IMR-90 (cell line): ENCODE data around the gene RIOK2. TPM values are rescaled to one million over a fixed set of nuclear protein-coding genes. Genes with fewer than 3 reads are reported as not detected.

Source experiments
- ATAC-seq: fragments of 200-7000 bp; cut with Tn5 transposase; 2 replicates; pipeline ENCODE4 v1.9.1; 2020; ENCODE audit warnings: low read depth, mild to moderate bottlenecking, moderate library complexity
- BruUV-seq: library from RNA; stranded (reverse); fragments of 400-500 nt; replicated peaks from 2 replicates; lab custom pipeline; 2021; lab: Mats Ljungman, UMichigan
- CTCF ChIA-PET: fragments of 300-600 bp; formaldehyde crosslinking; extraction: SDS; loops from one replicate; lab custom pipeline; 2021; ENCODE audit warnings: antibody characterized with exemption; lab: Yijun Ruan, JAX
- POLR2A ChIA-PET: fragments of 300-600 bp; sonication (Branson Sonifier 250); formaldehyde crosslinking; loops from one replicate; lab custom pipeline; 2022; ENCODE audit warnings: antibody characterized with exemption; ENCODE audit not compliant: unreplicated experiment; lab: Charles Lee
- DNase-seq: peaks from one replicate; pipeline ENCODE4 v3.0.0; 2013
- H2AFZ ChIP-seq: replicated peaks from 2 replicates; pipeline ENCODE3; 2013; ENCODE audit warnings: low read length, mild to moderate bottlenecking; ENCODE audit not compliant: poor library complexity
- H2AK5ac ChIP-seq: 2 replicates; pipeline ENCODE4 v1.6.1; 2013; ENCODE audit warnings: low read depth, low read length, inconsistent platforms
- H2AK9ac ChIP-seq: replicated peaks from 2 replicates; pipeline ENCODE3; 2013; ENCODE audit warnings: mild to moderate bottlenecking, low read depth, low read length, moderate library complexity; ENCODE audit not compliant: poor library complexity
- H2BK120ac ChIP-seq: 2 replicates; pipeline ENCODE4 v1.6.1; 2013; ENCODE audit warnings: low read depth, low read length, inconsistent platforms
- H2BK15ac ChIP-seq: 3 replicates; pipeline ENCODE4 v1.6.1; 2013; ENCODE audit warnings: low read depth, low read length, inconsistent platforms
- H2BK20ac ChIP-seq: 2 replicates; pipeline ENCODE4 v1.6.1; 2013; ENCODE audit warnings: low read depth, mild to moderate bottlenecking, inconsistent platforms, low read length, moderate library complexity
- H2BK5ac ChIP-seq: 2 replicates; pipeline ENCODE4 v1.6.1; 2013; ENCODE audit warnings: mild to moderate bottlenecking, low read depth, low read length, inconsistent platforms; ENCODE audit not compliant: poor library complexity, severe bottlenecking
- H3K14ac ChIP-seq: replicated peaks from 2 replicates; pipeline ENCODE4 v1.6.1; 2013; ENCODE audit warnings: low read depth, low read length, inconsistent platforms
- H3K18ac ChIP-seq: 2 replicates; pipeline ENCODE4 v1.6.1; 2013; ENCODE audit warnings: low read depth, low read length, control low read depth
- H3K23ac ChIP-seq: 2 replicates; pipeline ENCODE4 v1.6.1; 2013; ENCODE audit warnings: low read depth, low read length, inconsistent platforms
- H3K27ac ChIP-seq: 2 replicates; pipeline ENCODE4 v1.5.1; 2013; ENCODE audit warnings: mild to moderate bottlenecking, control low read depth, low read length; ENCODE audit not compliant: insufficient read depth
- H3K27me3 ChIP-seq: 2 replicates; pipeline ENCODE4 v1.6.1; 2013; ENCODE audit warnings: low read length; ENCODE audit not compliant: control insufficient read depth, insufficient read depth
- H3K36me3 ChIP-seq: 2 replicates; pipeline ENCODE4 v1.6.1; 2013; ENCODE audit warnings: low read length, mixed read lengths; ENCODE audit not compliant: control insufficient read depth, insufficient read depth
- H3K4ac ChIP-seq: 2 replicates; pipeline ENCODE4 v1.6.1; 2013; ENCODE audit warnings: low read depth, low read length, inconsistent platforms
- H3K4me1 ChIP-seq: 2 replicates; pipeline ENCODE4 v1.6.1; 2013; ENCODE audit warnings: low read length, mixed read lengths; ENCODE audit not compliant: control insufficient read depth, insufficient read depth
- H3K4me2 ChIP-seq: 2 replicates; pipeline ENCODE4 v1.6.1; 2013; ENCODE audit warnings: low read depth, mild to moderate bottlenecking, control low read depth, low read length, moderate library complexity
- H3K4me3 ChIP-seq: 2 replicates; pipeline ENCODE4 v1.5.1; 2013; ENCODE audit warnings: low read depth, mild to moderate bottlenecking, control low read depth, low read length, moderate library complexity; ENCODE audit not compliant: insufficient read depth
- H3K56ac ChIP-seq: 2 replicates; pipeline ENCODE4 v1.6.1; 2013; ENCODE audit warnings: low read length, inconsistent platforms; ENCODE audit not compliant: insufficient read depth; ENCODE audit errors: extremely low read depth
- H3K79me1 ChIP-seq, 2 experiments: 2 replicates each; pipeline ENCODE4 v1.6.1; 2013; ENCODE audit warnings: low read length in 2 of 2, inconsistent platforms in 1 of 2, low read depth in 1 of 2
- H3K9ac ChIP-seq: 2 replicates; pipeline ENCODE4 v1.6.1; 2013; ENCODE audit warnings: low read depth, low read length, control low read depth
- H3K9me1 ChIP-seq: 2 replicates; pipeline ENCODE4 v1.6.1; 2013; ENCODE audit warnings: low read length, inconsistent platforms; ENCODE audit not compliant: insufficient read depth
- H3K9me3 ChIP-seq: 2 replicates; pipeline ENCODE4 v1.6.1; 2013; ENCODE audit warnings: low read length; ENCODE audit not compliant: control insufficient read depth, insufficient read depth
- H4K20me1 ChIP-seq: 2 replicates; pipeline ENCODE4 v1.6.1; 2013; ENCODE audit warnings: low read length, inconsistent platforms; ENCODE audit not compliant: insufficient read depth
- H4K5ac ChIP-seq: 2 replicates; pipeline ENCODE4 v1.6.1; 2013; ENCODE audit warnings: mild to moderate bottlenecking, low read depth, low read length, control low read depth
- H4K8ac ChIP-seq, 2 experiments: 2 replicates each; pipeline ENCODE4 v1.6.1; 2013; ENCODE audit warnings: low read depth in 2 of 2, low read length in 2 of 2, control low read depth in 1 of 2, inconsistent platforms in 1 of 2
- H4K91ac ChIP-seq: 2 replicates; pipeline ENCODE4 v1.6.1; 2013; ENCODE audit warnings: low read depth, low read length, inconsistent platforms; ENCODE audit not compliant: insufficient read depth
- BHLHE40 ChIP-seq: fragments of 150-350 bp; IDR thresholded peaks from 2 replicates; pipeline ENCODE4 v1.6.1; 2016; ENCODE audit warnings: mild to moderate bottlenecking, low read depth, low read length
- CEBPB ChIP-seq: IDR thresholded peaks from 2 replicates; pipeline ENCODE4 v1.6.1; 2012; ENCODE audit warnings: low read depth, low read length, improper control_type of control experiment
- MAFK ChIP-seq: IDR thresholded peaks from 2 replicates; pipeline ENCODE4 v1.6.1; 2012; ENCODE audit warnings: low read depth, low read length, improper control_type of control experiment
- POLR2A ChIP-seq: IDR thresholded peaks from 2 replicates; pipeline ENCODE4 v1.6.1; 2012; ENCODE audit warnings: mild to moderate bottlenecking, low read depth, low read length
- RAD21 ChIP-seq: IDR thresholded peaks from 2 replicates; pipeline ENCODE4 v1.6.1; 2012; ENCODE audit warnings: low read length, improper control_type of control experiment
- RCOR1 ChIP-seq: IDR thresholded peaks from 2 replicates; pipeline ENCODE4 v1.6.1; 2012; ENCODE audit warnings: mild to moderate bottlenecking, low read length, improper control_type of control experiment; ENCODE audit not compliant: insufficient replicate concordance
- RFX5 ChIP-seq: IDR thresholded peaks from 2 replicates; pipeline ENCODE4 v1.8.0; 2012; ENCODE audit warnings: low read depth, mild to moderate bottlenecking, low read length, moderate library complexity
- USF2 ChIP-seq: fragments of 150-350 bp; IDR thresholded peaks from 2 replicates; pipeline ENCODE4 v1.6.1; 2017; ENCODE audit warnings: mild to moderate bottlenecking, antibody characterized with exemption, low read length, low read depth
- WGBS, 2 experiments: methylation state at CpG; one replicate each; pipeline versions ENCODE4 v1.1.5 to v1.1.7; 2013; ENCODE audit warnings: missing lambda C conversion rate in 2 of 2; ENCODE audit not compliant: insufficient read length in 1 of 2; ENCODE audit errors: extremely low coverage in 2 of 2; 5-methylcytosine and 5-hydroxymethylcytosine counted together
- dilution Hi-C: fragments of 300-500 bp; cut with HindIII; formaldehyde crosslinking; loops from one replicate; pipeline ENCODE4 v1.14.3; 2018; ENCODE audit warnings: low sequenced_read_pairs; ENCODE audit not compliant: unreplicated experiment
- in situ Hi-C: fragments of 300-500 bp; cut with MboI; formaldehyde crosslinking; loops from 3 replicates; pipeline ENCODE4 v1.14.3; 2019; ENCODE audit warnings: low sequenced_read_pairs, inconsistent platforms, mixed read lengths
- intact Hi-C: fragments of 100-400 bp; cut with micrococcal nuclease; formaldehyde crosslinking; loops from 2 replicates; pipeline ENCODE4 v1.10.0; 2022
- polyA plus RNA-seq, 3 experiments: library from polyadenylated mRNA; depleted of rRNA; stranded (reverse); fragments of >200 nt; gene quantifications; 2 replicates each; pipeline ENCODE4 v1.2.3, GENCODE V29; 2012; ENCODE audit warnings: low replicate concordance in 1 of 3
- total RNA-seq: library from RNA; depleted of rRNA; stranded (reverse); fragments of >200 nt; gene quantifications from 2 replicates; pipeline ENCODE4 v1.2.3, GENCODE V29; 2012

Gene RIOK2
- total and polyA plus RNA-seq, 2 of the 4 experiments (the other 2 are of a cell fraction), result 10.7 to 17.7 TPM

GRCh38 chr5:97163790-97164285 lies 19.2 kb downstream of the RIOK2 start:
- Histone ChIP-seq H3K36me3 (peaks cover 9% of the 10 kb centered on the region), H3K4ac (no peak overlapping the region), H3K9ac (no peak overlapping the region), H3K4me1 (no peaks in the 10 kb centered on the region), H3K23ac (no peak overlapping the region), H2BK15ac (no peak overlapping the region), H3K9me1 (no peaks in the 10 kb centered on the region), H4K91ac (no peak overlapping the region), H2AFZ (no peak overlapping the region), H3K56ac (no peak overlapping the region), H3K4me2 (no peak overlapping the region), H3K27me3 (no peaks in the 10 kb centered on the region), H2BK5ac (no peak overlapping the region), H3K18ac (no peak overlapping the region), H2AK9ac (no peak overlapping the region), H4K5ac (no peak overlapping the region), H4K8ac (no peak overlapping the region), H3K9me3 (no peaks in the 10 kb centered on the region), H3K27ac (no peak overlapping the region), H3K79me1 (peaks cover 0 to 3% of the 10 kb centered on the region in 2 experiments; a peak in 1 of 4 replicates), H2BK20ac (no peak overlapping the region), H3K4me3 (no peak overlapping the region), H4K20me1 (no peaks in the 10 kb centered on the region), H2BK120ac (no peak overlapping the region), H3K14ac (no peak overlapping the region), H2AK5ac (no peak overlapping the region)
- intact Hi-C loops (loop anchor here (2.0 to 5.0 kb wide), 2 partner anchors 537 to 1663 kb away; no protein-coding TSS in a partner anchor), in situ Hi-C loops (loop anchor here (5.0 to 25.0 kb wide), 3 partner anchors 292 to 552 kb away; no protein-coding TSS in a partner anchor), dilution Hi-C loops (loop anchor here (25.0 kb wide), 2 partner anchors 277 to 377 kb away; partner anchors contain the start of gene ERAP2)
- no peak for DNase-seq
- ChIA-PET CTCF (interaction anchor here (0.6 to 1.2 kb wide), 5 partner anchors 171 to 877 kb away, joined by 3 to 6 read pairs (median 4); no protein-coding TSS in a partner anchor), POLR2A (no interaction called here)
- no CpG with 5 or more reads among the region's 5 CpGs for WGBS, 2 experiments
- TF ChIP-seq MAFK (no peak), POLR2A (no peak), RFX5 (no peak), RAD21 (no peak), CEBPB (no peak), USF2 (no peak), BHLHE40 (no peak), RCOR1 (no peak)
- no peak for ATAC-seq
- no TSS peak for BruUV-seq
